IMR-90 (cell line): ENCODE measurements around the gene MMEL1. TPM values are rescaled to one million over a fixed set of nuclear protein-coding genes. Genes with fewer than 3 reads are reported as not detected.

Experiments
- ATAC-seq: fragments of 200-7000 bp; cut with Tn5 transposase; 2 replicates; pipeline ENCODE4 v1.9.1; 2020; ENCODE audit warnings: low read depth, mild to moderate bottlenecking, moderate library complexity
- BruUV-seq: library from RNA; stranded (reverse); fragments of 400-500 nt; replicated peaks from 2 replicates; lab custom pipeline; 2021; lab: Mats Ljungman, UMichigan
- CTCF ChIA-PET: fragments of 300-600 bp; formaldehyde crosslinking; extraction: SDS; loops from one replicate; lab custom pipeline; 2021; ENCODE audit warnings: antibody characterized with exemption; lab: Yijun Ruan, JAX
- POLR2A ChIA-PET: fragments of 300-600 bp; sonication (Branson Sonifier 250); formaldehyde crosslinking; loops from one replicate; lab custom pipeline; 2022; ENCODE audit warnings: antibody characterized with exemption; ENCODE audit not compliant: unreplicated experiment; lab: Charles Lee
- DNase-seq: peaks from one replicate; pipeline ENCODE4 v3.0.0; 2013
- H2AFZ ChIP-seq: replicated peaks from 2 replicates; pipeline ENCODE3; 2013; ENCODE audit warnings: low read length, mild to moderate bottlenecking; ENCODE audit not compliant: poor library complexity
- H2AK5ac ChIP-seq: 2 replicates; pipeline ENCODE4 v1.6.1; 2013; ENCODE audit warnings: low read depth, low read length, inconsistent platforms
- H2AK9ac ChIP-seq: replicated peaks from 2 replicates; pipeline ENCODE3; 2013; ENCODE audit warnings: mild to moderate bottlenecking, low read depth, low read length, moderate library complexity; ENCODE audit not compliant: poor library complexity
- H2BK120ac ChIP-seq: 2 replicates; pipeline ENCODE4 v1.6.1; 2013; ENCODE audit warnings: low read depth, low read length, inconsistent platforms
- H2BK15ac ChIP-seq: 3 replicates; pipeline ENCODE4 v1.6.1; 2013; ENCODE audit warnings: low read depth, low read length, inconsistent platforms
- H2BK20ac ChIP-seq: 2 replicates; pipeline ENCODE4 v1.6.1; 2013; ENCODE audit warnings: low read depth, mild to moderate bottlenecking, inconsistent platforms, low read length, moderate library complexity
- H2BK5ac ChIP-seq: 2 replicates; pipeline ENCODE4 v1.6.1; 2013; ENCODE audit warnings: mild to moderate bottlenecking, low read depth, low read length, inconsistent platforms; ENCODE audit not compliant: poor library complexity, severe bottlenecking
- H3K14ac ChIP-seq: replicated peaks from 2 replicates; pipeline ENCODE4 v1.6.1; 2013; ENCODE audit warnings: low read depth, low read length, inconsistent platforms
- H3K18ac ChIP-seq: 2 replicates; pipeline ENCODE4 v1.6.1; 2013; ENCODE audit warnings: low read depth, low read length, control low read depth
- H3K23ac ChIP-seq: 2 replicates; pipeline ENCODE4 v1.6.1; 2013; ENCODE audit warnings: low read depth, low read length, inconsistent platforms
- H3K27ac ChIP-seq: 2 replicates; pipeline ENCODE4 v1.5.1; 2013; ENCODE audit warnings: mild to moderate bottlenecking, control low read depth, low read length; ENCODE audit not compliant: insufficient read depth
- H3K27me3 ChIP-seq: 2 replicates; pipeline ENCODE4 v1.6.1; 2013; ENCODE audit warnings: low read length; ENCODE audit not compliant: control insufficient read depth, insufficient read depth
- H3K36me3 ChIP-seq: 2 replicates; pipeline ENCODE4 v1.6.1; 2013; ENCODE audit warnings: low read length, mixed read lengths; ENCODE audit not compliant: control insufficient read depth, insufficient read depth
- H3K4ac ChIP-seq: 2 replicates; pipeline ENCODE4 v1.6.1; 2013; ENCODE audit warnings: low read depth, low read length, inconsistent platforms
- H3K4me1 ChIP-seq: 2 replicates; pipeline ENCODE4 v1.6.1; 2013; ENCODE audit warnings: low read length, mixed read lengths; ENCODE audit not compliant: control insufficient read depth, insufficient read depth
- H3K4me2 ChIP-seq: 2 replicates; pipeline ENCODE4 v1.6.1; 2013; ENCODE audit warnings: low read depth, mild to moderate bottlenecking, control low read depth, low read length, moderate library complexity
- H3K4me3 ChIP-seq: 2 replicates; pipeline ENCODE4 v1.5.1; 2013; ENCODE audit warnings: low read depth, mild to moderate bottlenecking, control low read depth, low read length, moderate library complexity; ENCODE audit not compliant: insufficient read depth
- H3K56ac ChIP-seq: 2 replicates; pipeline ENCODE4 v1.6.1; 2013; ENCODE audit warnings: low read length, inconsistent platforms; ENCODE audit not compliant: insufficient read depth; ENCODE audit errors: extremely low read depth
- H3K79me1 ChIP-seq, 2 experiments: 2 replicates each; pipeline ENCODE4 v1.6.1; 2013; ENCODE audit warnings: low read length in 2 of 2, inconsistent platforms in 1 of 2, low read depth in 1 of 2
- H3K9ac ChIP-seq: 2 replicates; pipeline ENCODE4 v1.6.1; 2013; ENCODE audit warnings: low read depth, low read length, control low read depth
- H3K9me1 ChIP-seq: 2 replicates; pipeline ENCODE4 v1.6.1; 2013; ENCODE audit warnings: low read length, inconsistent platforms; ENCODE audit not compliant: insufficient read depth
- H3K9me3 ChIP-seq: 2 replicates; pipeline ENCODE4 v1.6.1; 2013; ENCODE audit warnings: low read length; ENCODE audit not compliant: control insufficient read depth, insufficient read depth
- H4K20me1 ChIP-seq: 2 replicates; pipeline ENCODE4 v1.6.1; 2013; ENCODE audit warnings: low read length, inconsistent platforms; ENCODE audit not compliant: insufficient read depth
- H4K5ac ChIP-seq: 2 replicates; pipeline ENCODE4 v1.6.1; 2013; ENCODE audit warnings: mild to moderate bottlenecking, low read depth, low read length, control low read depth
- H4K8ac ChIP-seq, 2 experiments: 2 replicates each; pipeline ENCODE4 v1.6.1; 2013; ENCODE audit warnings: low read depth in 2 of 2, low read length in 2 of 2, control low read depth in 1 of 2, inconsistent platforms in 1 of 2
- H4K91ac ChIP-seq: 2 replicates; pipeline ENCODE4 v1.6.1; 2013; ENCODE audit warnings: low read depth, low read length, inconsistent platforms; ENCODE audit not compliant: insufficient read depth
- BHLHE40 ChIP-seq: fragments of 150-350 bp; IDR thresholded peaks from 2 replicates; pipeline ENCODE4 v1.6.1; 2016; ENCODE audit warnings: mild to moderate bottlenecking, low read depth, low read length
- CEBPB ChIP-seq: IDR thresholded peaks from 2 replicates; pipeline ENCODE4 v1.6.1; 2012; ENCODE audit warnings: low read depth, low read length, improper control_type of control experiment
- CHD1 ChIP-seq: IDR thresholded peaks from 2 replicates; pipeline ENCODE4 v1.6.1; 2012; ENCODE audit warnings: low read depth, low read length, improper control_type of control experiment
- ELK1 ChIP-seq: fragments of 150-350 bp; IDR thresholded peaks from 2 replicates; pipeline ENCODE4 v1.6.1; 2016; ENCODE audit warnings: low read depth, mild to moderate bottlenecking, low read length, moderate library complexity, borderline replicate concordance
- FOS ChIP-seq: fragments of 150-350 bp; IDR thresholded peaks from 2 replicates; pipeline ENCODE4 v1.6.1; 2016; ENCODE audit warnings: low read depth, low read length
- MAZ ChIP-seq: IDR thresholded peaks from 2 replicates; pipeline ENCODE4 v1.6.1; 2012; ENCODE audit warnings: low read depth, mild to moderate bottlenecking, low read length, improper control_type of control experiment, moderate library complexity, borderline replicate concordance
- MXI1 ChIP-seq: IDR thresholded peaks from 2 replicates; pipeline ENCODE4 v1.6.1; 2012; ENCODE audit warnings: low read depth, mild to moderate bottlenecking, low read length, moderate library complexity, borderline replicate concordance
- NFE2L2 ChIP-seq: fragments of 150-350 bp; IDR thresholded peaks from 2 replicates; pipeline ENCODE4 v1.6.1; 2016; ENCODE audit warnings: low read depth, mild to moderate bottlenecking, low read length
- POLR2A ChIP-seq: IDR thresholded peaks from 2 replicates; pipeline ENCODE4 v1.6.1; 2012; ENCODE audit warnings: mild to moderate bottlenecking, low read depth, low read length
- RAD21 ChIP-seq: IDR thresholded peaks from 2 replicates; pipeline ENCODE4 v1.6.1; 2012; ENCODE audit warnings: low read length, improper control_type of control experiment
- RCOR1 ChIP-seq: IDR thresholded peaks from 2 replicates; pipeline ENCODE4 v1.6.1; 2012; ENCODE audit warnings: mild to moderate bottlenecking, low read length, improper control_type of control experiment; ENCODE audit not compliant: insufficient replicate concordance
- RFX5 ChIP-seq: IDR thresholded peaks from 2 replicates; pipeline ENCODE4 v1.8.0; 2012; ENCODE audit warnings: low read depth, mild to moderate bottlenecking, low read length, moderate library complexity
- SMC3 ChIP-seq: fragments of 150-350 bp; IDR thresholded peaks from 2 replicates; pipeline ENCODE4 v1.6.1; 2016; ENCODE audit warnings: low read depth, mild to moderate bottlenecking, antibody characterized with exemption, low read length, moderate library complexity
- whole genome bisulfite sequencing, 2 experiments: methylation state at CpG; one replicate each; pipeline versions ENCODE4 v1.1.5 to v1.1.7; 2013; ENCODE audit warnings: missing lambda C conversion rate in 2 of 2; ENCODE audit not compliant: insufficient read length in 1 of 2; ENCODE audit errors: extremely low coverage in 2 of 2; 5-methylcytosine and 5-hydroxymethylcytosine counted together
- dilution Hi-C: fragments of 300-500 bp; cut with HindIII; formaldehyde crosslinking; loops from one replicate; pipeline ENCODE4 v1.14.3; 2018; ENCODE audit warnings: low sequenced_read_pairs; ENCODE audit not compliant: unreplicated experiment
- in situ Hi-C: fragments of 300-500 bp; cut with MboI; formaldehyde crosslinking; loops from 3 replicates; pipeline ENCODE4 v1.14.3; 2019; ENCODE audit warnings: low sequenced_read_pairs, inconsistent platforms, mixed read lengths
- intact Hi-C: fragments of 100-400 bp; cut with micrococcal nuclease; formaldehyde crosslinking; loops from 2 replicates; pipeline ENCODE4 v1.10.0; 2022
- polyA plus RNA-seq, 3 experiments: library from polyadenylated mRNA; depleted of rRNA; stranded (reverse); fragments of >200 nt; gene quantifications; 2 replicates each; pipeline ENCODE4 v1.2.3, GENCODE V29; 2012; ENCODE audit warnings: low replicate concordance in 1 of 3
- total RNA-seq: library from RNA; depleted of rRNA; stranded (reverse); fragments of >200 nt; gene quantifications from 2 replicates; pipeline ENCODE4 v1.2.3, GENCODE V29; 2012

MMEL1 gene
- total and polyA plus RNA-seq, 2 of the 4 experiments (the other 2 are of a cell fraction) = under 0.01 to 0.12 TPM

- no peak for TF ChIP-seq BHLHE40
Measured at GRCh38 chr1:2548068-2548589, 84.7 kb downstream of the MMEL1 start (continued).

GRCh38 chr1:2547210-2548067, 85.4 kb downstream of the MMEL1 start:
- Histone ChIP-seq H3K4me3 (peak overlapping the region; percentile 14; the same call in 1 of the 2 replicates), H2AFZ (peak overlapping the region; percentile 91), H2AK9ac (peak overlapping the region; percentile 98), H4K8ac (peak overlapping the region in 1 of 2 experiments; percentile 47; a peak in 1 of 4 replicates), H2BK15ac (no peak overlapping the region), H3K4me2 (peak overlapping the region; percentile 83), H4K91ac (no peak overlapping the region; the same call in 1 of the 2 replicates), H3K23ac (no peak overlapping the region), H2BK5ac (no peak overlapping the region), H3K79me1 (peaks cover 0 to 10% of the 10 kb centered on the region in 2 experiments; a peak in 1 of 4 replicates), H4K5ac (no peak overlapping the region), H2BK120ac (no peak overlapping the region), H3K9me1 (no peaks in the 10 kb centered on the region), H3K9me3 (no peaks in the 10 kb centered on the region), H3K18ac (no peak overlapping the region), H3K4me1 (peaks cover 10% of the 10 kb centered on the region), H3K56ac (no peak overlapping the region), H3K27ac (no peak overlapping the region), H3K4ac (peak overlapping the region; percentile 22; the same call in 1 of the 2 replicates), H3K9ac (no peak overlapping the region), H2BK20ac (no peak overlapping the region), H2AK5ac (peak overlapping the region; percentile 75), H3K14ac (no peak overlapping the region), H3K27me3 (no peaks in the 10 kb centered on the region), H4K20me1 (0 out of 2 replicates have a peak, but pooled peaks cover 3% of the 10 kb centered on the region), H3K36me3 (no peaks in the 10 kb centered on the region)
- intact Hi-C loops = loop anchor here (5.0 kb wide), 1 partner anchor 115 kb away; no protein-coding TSS in a partner anchor
- ATAC-seq (peak; percentile 2), DNase-seq (no peak)
- CTCF ChIA-PET = interaction anchor here (0.5 kb wide), 1 partner anchor 126 kb away, joined by 3 read pairs; no protein-coding TSS in a partner anchor
- in situ Hi-C loops = loop anchor here (25.0 kb wide), 1 partner anchor 360 kb away; the partner anchor contains the start of gene FAAP20
- no peak for TF ChIP-seq MXI1
- TF ChIP-seq MAZ = no peak
- TF ChIP-seq NFE2L2 = no peak
- no peak for TF ChIP-seq POLR2A
- TF ChIP-seq CEBPB = no peak
- TF ChIP-seq ELK1 = no peak
- TF ChIP-seq RFX5 = no peak
- no peak for TF ChIP-seq FOS
- TF ChIP-seq RCOR1 = no peak
- no peak for TF ChIP-seq SMC3
- TF ChIP-seq RAD21 = no peak
- TF ChIP-seq CHD1 = no peak
- BruUV-seq = no TSS peak
- POLR2A ChIA-PET = no interaction called here
- WGBS, 2 experiments = 24% methylated on average over 10 of the region's 27 CpGs; no CpG with 5 or more reads in 1 of the 2 experiments
- dilution Hi-C loops = no loop called here
